Measurements from ENCODE around the gene OR52M1. TPM values are rescaled to one million over a fixed set of nuclear protein-coding genes. Genes with fewer than 3 reads are reported as not detected.

OR52M1 gene
- total RNA-seq, 2 experiments from 2014 or later = not detected

GRCh38 chr11:4541071-4541470, 3.9 kb upstream of the OR52M1 start:
- Mint-ChIP-seq H3K4me1 (peaks cover 2% of the 10 kb centered on the region), H3K27me3 (peaks cover 17% of the 10 kb centered on the region), H3K4me3 (no peak overlapping the region), H3K27ac (no peak overlapping the region), H3K9me3 (no peaks in the 10 kb centered on the region), H3K36me3 (no peaks in the 10 kb centered on the region)
- DNase-seq (no peak), ATAC-seq (ENCODE audit: low read depth) (no peak)
- POLR2A ChIA-PET = no interaction called here

GRCh38 chr11:4543561-4543960, 1.4 kb upstream of the OR52M1 start:
- ATAC-seq (ENCODE audit: low read depth) (no peak), DNase-seq (no peak)
- Mint-ChIP-seq H3K27me3 (peaks cover 13% of the 10 kb centered on the region), H3K27ac (no peak overlapping the region), H3K4me3 (no peak overlapping the region), H3K4me1 (peaks cover 2% of the 10 kb centered on the region), H3K36me3 (no peaks in the 10 kb centered on the region), H3K9me3 (no peaks in the 10 kb centered on the region)
- POLR2A ChIA-PET = no interaction called here

DNA sequence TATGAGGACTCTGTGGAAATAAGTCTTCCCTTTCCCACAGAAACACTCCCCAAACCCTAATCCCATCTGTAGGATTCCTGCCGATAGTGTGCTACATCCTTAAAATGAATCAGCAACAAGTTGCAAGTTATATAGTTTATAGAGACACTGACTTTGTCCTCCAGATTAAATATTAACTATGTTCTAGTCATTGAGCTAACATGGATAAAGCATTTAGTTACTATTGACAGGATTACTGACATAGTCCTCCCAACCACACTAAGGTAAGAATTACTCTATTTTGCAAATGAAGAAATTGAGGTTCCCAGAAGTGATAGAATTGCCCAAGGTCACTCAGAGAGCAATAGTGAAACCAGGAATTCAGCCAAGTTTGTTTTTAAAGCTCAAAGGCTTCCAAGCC, 1.9 kb downstream of the OR52M1 start:
- POLR2A ChIA-PET = no interaction called here
- Mint-ChIP-seq H3K4me1 (peaks cover 2% of the 10 kb centered on the region), H3K27ac (no peak overlapping the region)

GRCh38 chr11:4547416-4547815, 2.4 kb downstream of the OR52M1 start:
- Mint-ChIP-seq H3K27me3 (peaks cover 13% of the 10 kb centered on the region), H3K27ac (no peak overlapping the region), H3K4me3 (no peak overlapping the region), H3K4me1 (peaks cover 2% of the 10 kb centered on the region), H3K9me3 (peaks cover 1% of the 10 kb centered on the region), H3K36me3 (no peaks in the 10 kb centered on the region)
- ATAC-seq (ENCODE audit: low read depth) (no peak), DNase-seq (no peak)
- POLR2A ChIA-PET = no interaction called here

More for the DNA sequence above, 1.9 kb downstream of the OR52M1 start:
- no peaks in the 10 kb centered on the region for H3K36me3 Mint-ChIP-seq
- no peak overlapping the region for H3K4me3 Mint-ChIP-seq
- ATAC-seq (ENCODE audit: low read depth) (no peak), DNase-seq (no peak)
- peaks cover 13% of the 10 kb centered on the region for H3K27me3 Mint-ChIP-seq
- H3K9me3 Mint-ChIP-seq = peaks cover 1% of the 10 kb centered on the region

DNA sequence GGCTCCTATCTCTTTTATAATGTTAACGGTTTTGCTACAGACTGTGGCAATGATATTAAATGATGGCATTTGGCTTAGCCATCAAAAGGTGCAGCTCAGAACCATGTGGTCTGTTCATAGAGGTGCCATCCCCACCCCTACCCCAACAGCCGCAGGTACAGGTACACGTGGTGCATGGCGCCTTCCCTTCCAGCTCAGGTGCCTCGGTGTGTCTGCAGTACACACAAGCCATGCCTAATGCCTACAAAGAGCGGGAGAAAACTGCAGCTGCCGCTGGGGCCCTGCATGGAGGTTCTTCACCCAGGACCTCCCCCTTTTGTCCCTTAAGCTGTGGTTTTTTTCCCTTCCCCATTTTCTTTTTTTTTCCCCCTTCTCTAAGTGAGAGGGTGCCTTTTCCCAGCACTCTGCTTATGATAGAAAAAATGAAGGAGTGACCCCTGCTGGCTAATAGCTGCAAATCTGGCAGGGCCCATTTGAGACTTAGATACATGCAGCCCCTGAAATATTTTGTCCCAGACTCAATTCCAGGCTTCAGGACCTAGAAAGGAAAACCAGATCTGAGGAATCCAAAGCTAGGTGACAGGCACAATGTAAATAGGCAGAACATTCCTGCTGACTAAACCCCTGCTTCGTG, 6.5 kb downstream of the OR52M1 start:
- no peak overlapping the region for H3K4me3 Mint-ChIP-seq
- peaks cover 11% of the 10 kb centered on the region for H3K27me3 Mint-ChIP-seq
- H3K4me1 Mint-ChIP-seq = no peaks in the 10 kb centered on the region
- POLR2A ChIA-PET = no interaction called here
- no peaks in the 10 kb centered on the region for H3K36me3 Mint-ChIP-seq
- no peak overlapping the region for H3K27ac Mint-ChIP-seq
- no peak for ATAC-seq (ENCODE audit: low read depth)
- no peak for DNase-seq
- H3K9me3 Mint-ChIP-seq = peaks cover 1% of the 10 kb centered on the region

GRCh38 chr11:4559527-4560440, 14.8 kb downstream of the OR52M1 start:
- peaks cover 14% of the 10 kb centered on the region for H3K9me3 Mint-ChIP-seq
- H3K27me3 Mint-ChIP-seq = peaks cover 4% of the 10 kb centered on the region
- H3K27ac Mint-ChIP-seq = no peak overlapping the region
- POLR2A ChIA-PET = no interaction called here
- H3K4me1 Mint-ChIP-seq = no peaks in the 10 kb centered on the region
- DNase-seq (no peak), ATAC-seq (ENCODE audit: low read depth) (no peak)
- H3K4me3 Mint-ChIP-seq = no peak overlapping the region
- no peaks in the 10 kb centered on the region for H3K36me3 Mint-ChIP-seq

- Mint-ChIP-seq H3K4me1 (no peaks in the 10 kb centered on the region), H3K36me3 (no peaks in the 10 kb centered on the region), H3K27ac (no peak overlapping the region), H3K27me3 (peaks cover 8% of the 10 kb centered on the region), H3K9me3 (peaks cover 15% of the 10 kb centered on the region), H3K4me3 (no peak overlapping the region)
- POLR2A ChIA-PET = no interaction called here
- no peak for DNase-seq
- no peak for ATAC-seq (ENCODE audit: low read depth)
These were observed 15.5 kb downstream of the OR52M1 start for GRCh38 chr11:4560467-4560866.

GRCh38 chr11:4565371-4565770, 20.4 kb downstream of the OR52M1 start:
- peaks cover 8% of the 10 kb centered on the region for H3K27me3 Mint-ChIP-seq

GRCh38 chr11:4569075-4569474, 24.1 kb downstream of the OR52M1 start:
- POLR2A ChIA-PET = no interaction called here
- Mint-ChIP-seq H3K27ac (no peak overlapping the region), H3K9me3 (peaks cover 6% of the 10 kb centered on the region), H3K4me3 (no peak overlapping the region), H3K36me3 (no peaks in the 10 kb centered on the region), H3K27me3 (peaks cover 6% of the 10 kb centered on the region), H3K4me1 (no peaks in the 10 kb centered on the region)
- ATAC-seq (ENCODE audit: low read depth) (no peak), DNase-seq (no peak)

More at GRCh38 chr11:4565371-4565770, 20.4 kb downstream of the OR52M1 start:
- POLR2A ChIA-PET = no interaction called here
- Mint-ChIP-seq H3K4me3 (no peak overlapping the region), H3K9me3 (peaks cover 14% of the 10 kb centered on the region), H3K27ac (no peak overlapping the region), H3K36me3 (no peaks in the 10 kb centered on the region), H3K4me1 (no peaks in the 10 kb centered on the region)
- ATAC-seq (ENCODE audit: low read depth) (no peak), DNase-seq (no peak)

GRCh38 chr11:4576880-4577279, 31.9 kb downstream of the OR52M1 start:
- ATAC-seq (ENCODE audit: low read depth) (no peak), DNase-seq (no peak)
- peaks cover 27% of the 10 kb centered on the region for H3K27me3 Mint-ChIP-seq
- H3K36me3 Mint-ChIP-seq = no peaks in the 10 kb centered on the region
- H3K4me3 Mint-ChIP-seq = no peak overlapping the region
- POLR2A ChIA-PET = no interaction called here
- H3K4me1 Mint-ChIP-seq = peaks cover 6% of the 10 kb centered on the region
- no peaks in the 10 kb centered on the region for H3K9me3 Mint-ChIP-seq
- no peak overlapping the region for H3K27ac Mint-ChIP-seq

DNA sequence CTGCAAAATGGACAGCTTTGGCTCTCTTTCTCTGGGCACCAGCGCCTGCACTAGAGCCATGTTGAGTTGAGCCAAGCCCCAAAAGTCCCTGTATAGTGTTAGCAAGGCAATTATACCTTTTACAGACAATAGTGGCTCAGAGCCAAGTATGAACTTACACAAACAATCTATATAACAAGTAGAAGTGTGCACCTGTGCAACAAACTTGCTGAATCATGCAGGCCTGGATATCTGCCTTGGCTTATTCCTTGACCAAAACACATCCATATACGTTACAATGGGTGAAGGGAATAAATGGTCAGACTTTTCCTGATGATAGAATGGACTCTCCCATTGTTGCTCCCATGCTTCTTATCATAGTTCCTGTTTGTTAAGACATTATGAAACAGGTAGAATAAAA, 32.8 kb downstream of the OR52M1 start:
- Mint-ChIP-seq H3K36me3 (no peaks in the 10 kb centered on the region), H3K27me3 (peaks cover 26% of the 10 kb centered on the region), H3K4me3 (no peak overlapping the region), H3K4me1 (peaks cover 6% of the 10 kb centered on the region), H3K9me3 (no peaks in the 10 kb centered on the region), H3K27ac (no peak overlapping the region)
- ATAC-seq (ENCODE audit: low read depth) (no peak), DNase-seq (no peak)
- POLR2A ChIA-PET = no interaction called here

DNA sequence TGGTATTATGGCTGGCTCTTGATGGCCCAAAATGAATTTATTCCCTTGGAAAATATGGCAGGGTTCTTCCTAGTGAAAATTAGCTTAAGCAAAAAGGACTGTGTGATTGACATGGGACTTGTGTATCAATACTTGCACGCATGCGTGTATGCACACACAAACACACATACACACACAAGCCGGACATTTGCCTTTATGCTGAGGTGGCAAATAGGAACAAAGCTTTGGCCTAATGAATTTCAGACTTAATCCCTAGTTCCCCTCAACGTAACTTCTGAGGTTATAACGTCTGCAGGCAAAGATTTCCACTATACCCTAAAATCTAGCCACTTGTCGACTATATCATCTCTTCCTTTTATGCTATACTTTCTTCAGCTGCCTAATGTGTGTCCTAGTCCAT, 33.6 kb downstream of the OR52M1 start:
- Mint-ChIP-seq H3K27me3 (peaks cover 31% of the 10 kb centered on the region), H3K27ac (no peak overlapping the region), H3K9me3 (no peaks in the 10 kb centered on the region), H3K4me1 (peaks cover 6% of the 10 kb centered on the region), H3K4me3 (no peak overlapping the region), H3K36me3 (no peaks in the 10 kb centered on the region)
- no peak for DNase-seq
- POLR2A ChIA-PET = no interaction called here
- no peak for ATAC-seq (ENCODE audit: low read depth)

GRCh38 chr11:4580124-4580523, 35.1 kb downstream of the OR52M1 start:
- no peaks in the 10 kb centered on the region for H3K9me3 Mint-ChIP-seq
- peaks cover 34% of the 10 kb centered on the region for H3K27me3 Mint-ChIP-seq
- POLR2A ChIA-PET = no interaction called here
- H3K36me3 Mint-ChIP-seq = no peaks in the 10 kb centered on the region
- no peak overlapping the region for H3K4me3 Mint-ChIP-seq
- ATAC-seq (ENCODE audit: low read depth) = no peak
- peaks cover 6% of the 10 kb centered on the region for H3K4me1 Mint-ChIP-seq
- no peak for DNase-seq
- H3K27ac Mint-ChIP-seq = no peak overlapping the region

GRCh38 chr11:4581443-4581842, 36.5 kb downstream of the OR52M1 start, which contains the start of gene OR52I2:
TSS of gene OR52I2 (plus strand) at chr11:4581743.
- no peak for DNase-seq
- peaks cover 32% of the 10 kb centered on the region for H3K27me3 Mint-ChIP-seq

More at GRCh38 chr11:4581443-4581842, 36.5 kb downstream of the OR52M1 start, which contains the start of gene OR52I2:
- Mint-ChIP-seq H3K4me3 (no peak within 1 kb of the TSS), H3K4me1 (no peaks in the 10 kb centered on the region), H3K9me3 (no peaks in the 10 kb centered on the region), H3K27ac (no peak within 1 kb of the TSS), H3K36me3 (no peaks in the 10 kb centered on the region)
- no peak for ATAC-seq (ENCODE audit: low read depth)
- POLR2A ChIA-PET = no interaction called here

Measured in activated naive CD8-positive, alpha-beta T cell treated with anti-CD3 and anti-CD28 coated beads, Interleukin-2, amount 10 ng/mL, durations not matched to agents 7 days and 5 days (primary cell).